SK-N-MC (cell line): ENCODE measurements around the gene RNASEH1.

ENCODE experiments used
- EZH2 ChIP-seq: fragments of 200-600 bp; sonication (generic); IDR thresholded peaks from one replicate; pipeline ENCODE4 v1.6.1; 2017; ENCODE audit warnings: antibody characterized with exemption
- FOXP2 ChIP-seq: optimal IDR thresholded peaks from 2 replicates; pipeline ENCODE3; 2011; ENCODE audit warnings: mild to moderate bottlenecking, moderate library complexity; ENCODE audit not compliant: insufficient read depth; ENCODE audit errors: extremely low read length, control extremely low read depth
- POLR2AphosphoS5 ChIP-seq: IDR thresholded peaks from 2 replicates; pipeline ENCODE4 v1.6.1; 2012; ENCODE audit warnings: mild to moderate bottlenecking, low read depth, low read length, borderline replicate concordance

DNA sequence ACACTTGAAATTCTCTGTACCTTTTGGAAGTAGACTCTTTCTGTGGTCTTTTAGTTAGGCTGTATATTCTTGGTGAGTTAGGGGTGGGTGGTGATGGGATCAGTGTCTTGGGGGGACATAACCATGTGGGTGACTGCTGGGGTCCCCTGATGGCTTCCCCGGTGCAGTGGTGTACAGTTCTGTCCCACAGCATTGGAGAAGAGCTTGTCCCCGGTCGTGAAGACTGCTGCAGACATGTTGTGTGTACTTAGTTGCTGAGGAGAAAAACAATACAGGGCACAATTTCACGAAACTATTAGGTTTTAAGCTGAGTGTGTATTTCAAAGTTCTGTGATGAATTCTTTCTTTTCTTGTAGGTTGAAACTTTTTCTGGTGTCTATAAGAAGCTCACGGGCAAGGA is 22.3 kb upstream of the RNASEH1 start:
- TF ChIP-seq POLR2AphosphoS5 (no peak; the same call in 1 of the 2 replicates), EZH2 (no peak), FOXP2 (no peak)
